ENCODE results near the gene TSPY3.
"Not testable (repeated sequence)": the region's sequence is repeated elsewhere in the genome, so short reads cannot be mapped to it uniquely, and the experiment has no call there.

TSPY3 gene, protein sequence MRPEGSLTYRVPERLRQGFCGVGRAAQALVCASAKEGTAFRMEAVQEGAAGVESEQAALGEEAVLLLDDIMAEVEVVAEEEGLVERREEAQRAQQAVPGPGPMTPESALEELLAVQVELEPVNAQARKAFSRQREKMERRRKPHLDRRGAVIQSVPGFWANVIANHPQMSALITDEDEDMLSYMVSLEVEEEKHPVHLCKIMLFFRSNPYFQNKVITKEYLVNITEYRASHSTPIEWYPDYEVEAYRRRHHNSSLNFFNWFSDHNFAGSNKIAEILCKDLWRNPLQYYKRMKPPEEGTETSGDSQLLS

DNA sequence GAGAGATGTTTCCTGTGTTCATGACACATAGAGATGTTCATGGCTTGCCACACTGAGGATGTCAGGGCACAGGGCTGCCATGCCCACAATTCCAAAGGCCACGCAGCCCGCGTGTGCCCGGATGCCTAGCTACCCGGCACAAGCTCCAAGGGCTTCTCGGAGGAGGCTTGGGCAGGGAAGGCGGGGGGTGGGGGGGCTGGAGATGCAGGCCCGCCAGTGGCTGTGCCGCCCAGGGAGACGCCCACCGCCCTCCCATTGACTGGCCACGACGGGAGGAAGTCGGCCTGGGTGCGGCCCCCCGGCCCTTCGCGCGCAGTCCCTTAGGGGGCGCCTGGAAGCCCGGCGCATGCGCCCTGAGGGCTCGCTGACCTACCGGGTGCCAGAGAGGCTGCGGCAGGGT lies at the start of gene TSPY3:
Gene TSPY3, plus strand, starts transcription at position 301 of the 400 bp plus-strand sequence. Its CDS starts 46 bp downstream, at position 347.
- FAIRE-seq: not testable (repeated sequence)

DNA sequence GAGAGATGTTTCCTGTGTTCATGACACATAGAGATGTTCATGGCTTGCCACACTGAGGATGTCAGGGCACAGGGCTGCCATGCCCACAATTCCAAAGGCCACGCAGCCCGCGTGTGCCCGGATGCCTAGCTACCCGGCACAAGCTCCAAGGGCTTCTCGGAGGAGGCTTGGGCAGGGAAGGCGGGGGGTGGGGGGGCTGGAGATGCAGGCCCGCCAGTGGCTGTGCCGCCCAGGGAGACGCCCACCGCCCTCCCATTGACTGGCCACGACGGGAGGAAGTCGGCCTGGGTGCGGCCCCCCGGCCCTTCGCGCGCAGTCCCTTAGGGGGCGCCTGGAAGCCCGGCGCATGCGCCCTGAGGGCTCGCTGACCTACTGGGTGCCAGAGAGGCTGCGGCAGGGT lies 40.7 kb upstream of the TSPY3 start, which contains the start of gene TSPY8:
Gene TSPY8, plus strand, starts transcription at position 301 of the 400 bp plus-strand sequence. Its CDS starts 46 bp downstream, at position 347.
- not testable (repeated sequence) for FAIRE-seq

DNA sequence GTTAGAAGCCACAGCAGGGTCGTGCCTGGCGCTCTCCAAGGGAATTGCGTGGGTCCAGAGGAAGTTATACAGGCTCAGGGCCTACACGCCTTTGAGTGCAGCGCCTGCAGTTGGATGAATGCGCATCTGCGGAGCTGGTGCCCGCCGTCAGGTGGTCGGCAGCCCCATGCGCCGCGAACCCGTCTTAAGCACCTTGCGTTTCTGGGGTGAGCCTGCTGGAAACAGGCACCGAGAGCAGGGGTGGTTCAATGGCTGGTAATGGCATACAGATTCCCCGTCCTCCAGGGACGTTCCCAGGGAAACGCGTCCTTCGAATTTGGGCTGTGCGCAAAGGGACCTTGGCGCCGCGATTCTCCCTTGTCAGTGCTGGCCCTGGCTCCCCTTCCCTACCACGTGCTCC lies 1.7 kb upstream of the TSPY3 start:
- not testable (repeated sequence) for FAIRE-seq
